Skeletal muscle cell (primary cell): ENCODE data around the gene TEX52.

Experiments used
- DNase-seq: peaks from one replicate; pipeline ENCODE4 v3.0.0-alpha.2; 2010; ENCODE audit warnings: low read depth
- H3K4me3 ChIP-seq: 2 replicates; pipeline ENCODE4 v1.5.1; 2011; ENCODE audit warnings: low read depth, mild to moderate bottlenecking, control low read depth, low read length, moderate library complexity

The TEX52 gene

GRCh38 chr12:2857021-2857431 lies at the start of gene TEX52:
TSS of gene TEX52 (minus strand) at chr12:2857039. CDS start at chr12:2857026, 13 bp downstream.
- H3K4me3 ChIP-seq, result no peak within 1 kb of the TSS
- DNase-seq, result no peak

- DNase-seq, result no peak
- no peak overlapping the region for H3K4me3 ChIP-seq
These were observed 47.4 kb upstream of the TEX52 start for GRCh38 chr12:2904260-2904659.

- no peak for DNase-seq
These were observed 45.5 kb upstream of the TEX52 start for GRCh38 chr12:2902272-2902880.

GRCh38 chr12:2900642-2901041 lies 43.8 kb upstream of the TEX52 start:
- no peak for DNase-seq
- no peak overlapping the region for H3K4me3 ChIP-seq

More at GRCh38 chr12:2902272-2902880, 45.5 kb upstream of the TEX52 start:
- H3K4me3 ChIP-seq, result no peak overlapping the region

- no peak overlapping the region for H3K4me3 ChIP-seq
- DNase-seq, result no peak
These were observed 40.6 kb upstream of the TEX52 start for GRCh38 chr12:2897418-2897817.

GRCh38 chr12:2895511-2895910 lies 38.7 kb upstream of the TEX52 start:
- no peak for DNase-seq
- H3K4me3 ChIP-seq, result no peak overlapping the region

- DNase-seq, result no peak
- H3K4me3 ChIP-seq, result no peak overlapping the region
These were observed 38.2 kb upstream of the TEX52 start for GRCh38 chr12:2895051-2895451.

GRCh38 chr12:2893007-2893406 lies 36.2 kb upstream of the TEX52 start:
- peak; percentile 60 for DNase-seq

GRCh38 chr12:2892246-2892645 lies 35.4 kb upstream of the TEX52 start:
- H3K4me3 ChIP-seq, result peak overlapping the region; percentile 81
- no peak for DNase-seq

More at GRCh38 chr12:2893007-2893406, 36.2 kb upstream of the TEX52 start:
- no peak overlapping the region for H3K4me3 ChIP-seq

GRCh38 chr12:2891240-2892053 lies 34.6 kb upstream of the TEX52 start:
- no peak for DNase-seq
- H3K4me3 ChIP-seq, result peak overlapping the region; percentile 81

GRCh38 chr12:2890388-2891239 lies 33.8 kb upstream of the TEX52 start, which contains the start of gene TULP3:
TSS of gene TULP3 (plus strand) at chr12:2890891. CDS start at chr12:2890948, 57 bp downstream.
- DNase-seq, result peak; percentile 90
- peak within 1 kb of the TSS; percentile 81 for H3K4me3 ChIP-seq

- DNase-seq, result no peak
These were observed 33.2 kb upstream of the TEX52 start for GRCh38 chr12:2890001-2890387.

GRCh38 chr12:2886768-2887450 lies 30.1 kb upstream of the TEX52 start:
- no peak for DNase-seq
- H3K4me3 ChIP-seq, result no peak overlapping the region

More at GRCh38 chr12:2890001-2890387, 33.2 kb upstream of the TEX52 start:
- H3K4me3 ChIP-seq, result peak overlapping the region; percentile 81

GRCh38 chr12:2884810-2885209 lies 28.0 kb upstream of the TEX52 start:
- no peak for DNase-seq
- no peak overlapping the region for H3K4me3 ChIP-seq

GRCh38 chr12:2879853-2880252 lies 23.0 kb upstream of the TEX52 start:
- no peak overlapping the region for H3K4me3 ChIP-seq
- no peak for DNase-seq

- no peak for DNase-seq
- H3K4me3 ChIP-seq, result peak overlapping the region; percentile 90
These were observed 21.3 kb upstream of the TEX52 start for GRCh38 chr12:2877953-2878732.

GRCh38 chr12:2877047-2877952 lies 20.5 kb upstream of the TEX52 start, which contains the start of the genes FOXM1 and RHNO1:
TSS of gene FOXM1 (minus strand) at chr12:2877174. CDS start at chr12:2874478, 2,696 bp downstream.
TSS of gene RHNO1 (plus strand) at chr12:2877223. CDS start at chr12:2885367, 8,144 bp downstream.
- DNase-seq, result no peak

More at GRCh38 chr12:2877047-2877952, 20.5 kb upstream of the TEX52 start, which contains the start of the genes FOXM1 and RHNO1:
- H3K4me3 ChIP-seq, result peak within 1 kb of the TSS; percentile 90
